ENCODE results near the gene MARK1.

Gene MARK1

DNA sequence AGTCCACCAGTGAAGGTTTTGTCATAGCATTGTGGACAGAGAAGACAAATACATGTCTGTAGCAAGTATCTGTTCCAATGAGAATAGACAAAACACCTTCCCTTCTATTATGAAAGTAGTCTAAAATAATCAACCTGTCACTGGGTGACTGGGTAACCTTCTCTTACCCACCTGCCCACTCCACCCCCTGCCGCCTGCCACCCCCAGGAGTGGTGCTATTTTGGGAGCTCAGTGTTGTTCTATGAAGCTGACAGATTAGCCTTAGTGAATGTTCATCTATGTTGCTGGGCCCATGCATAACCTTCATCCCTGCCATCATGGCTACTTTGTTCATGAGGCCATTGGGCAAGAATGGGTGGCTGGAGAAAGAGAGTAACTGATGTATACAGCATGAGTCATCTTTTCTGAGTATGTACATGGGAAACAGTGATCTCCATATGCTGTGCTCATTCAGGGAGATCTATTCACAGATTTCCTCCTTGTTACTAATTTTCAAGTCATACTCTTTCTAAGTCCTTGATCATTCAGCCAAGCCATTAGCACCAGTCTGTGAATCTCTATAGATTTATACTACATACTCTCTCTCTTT lies 24.8 kb downstream of the MARK1 start:
- H3K4me3 ChIP-seq (ENCODE audit: insufficient read length, low read depth): no peak overlapping the region
- H3K27me3 ChIP-seq (ENCODE audit: insufficient read depth, insufficient read length): no peaks in the 10 kb centered on the region
- H3K9ac ChIP-seq (ENCODE audit: insufficient read length, low read depth): no peak overlapping the region
- TF ChIP-seq YY1 (IDR thresholded peaks at IDR 0.05; ENCODE audit: insufficient read depth, insufficient read length): no peak
- TF ChIP-seq ZNF274 (IDR thresholded peaks at IDR 0.05; ENCODE audit: low read depth, low read length): no peak
- TF ChIP-seq SUZ12 (IDR thresholded peaks at IDR 0.05; ENCODE audit: extremely low read depth, insufficient read depth, insufficient read length): no peak
- H3K36me3 ChIP-seq (ENCODE audit: insufficient read depth, insufficient read length, low read length): peaks cover 5% of the 10 kb centered on the region
- no peaks in the 10 kb centered on the region for H3K4me1 ChIP-seq (ENCODE audit: insufficient read depth, insufficient read length)
- no peak for DNase-seq (ENCODE audit: low read depth, low spot score)
- no peaks in the 10 kb centered on the region for H3K9me3 ChIP-seq (ENCODE audit: insufficient read depth, low read length)

DNA sequence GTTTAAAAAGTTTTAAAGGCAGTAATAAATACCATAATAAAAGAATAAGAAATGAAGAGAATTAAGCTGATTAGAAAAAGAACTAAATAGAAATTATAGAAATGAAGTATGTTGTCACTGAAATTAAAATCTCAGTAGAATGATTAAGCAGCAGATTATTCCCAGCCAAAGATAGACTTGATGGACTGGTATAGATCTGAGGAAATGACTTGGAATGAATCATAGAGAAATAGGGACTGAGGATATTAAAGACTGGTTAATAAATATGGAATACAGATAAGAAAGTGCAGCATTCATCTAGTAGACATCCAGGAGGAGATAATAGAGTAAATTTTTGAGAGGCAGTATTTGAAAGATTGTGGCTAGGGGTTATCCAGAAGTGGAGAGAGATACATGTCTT lies 28.7 kb downstream of the MARK1 start:
- Histone ChIP-seq H3K27me3 (ENCODE audit: insufficient read depth, insufficient read length) (no peaks in the 10 kb centered on the region), H3K4me3 (ENCODE audit: insufficient read length, low read depth) (no peak overlapping the region), H3K9ac (ENCODE audit: insufficient read length, low read depth) (no peak overlapping the region), H3K4me1 (ENCODE audit: insufficient read depth, insufficient read length) (no peaks in the 10 kb centered on the region), H3K36me3 (ENCODE audit: insufficient read depth, insufficient read length, low read length) (peaks cover 3% of the 10 kb centered on the region), H3K9me3 (ENCODE audit: insufficient read depth, low read length) (no peaks in the 10 kb centered on the region)
- no peak for TF ChIP-seq YY1 (IDR thresholded peaks at IDR 0.05; ENCODE audit: insufficient read depth, insufficient read length)
- no peak for TF ChIP-seq SUZ12 (IDR thresholded peaks at IDR 0.05; ENCODE audit: extremely low read depth, insufficient read depth, insufficient read length)
- TF ChIP-seq ZNF274 (IDR thresholded peaks at IDR 0.05; ENCODE audit: low read depth, low read length): no peak
- no peak for DNase-seq (ENCODE audit: low read depth, low spot score)

DNA sequence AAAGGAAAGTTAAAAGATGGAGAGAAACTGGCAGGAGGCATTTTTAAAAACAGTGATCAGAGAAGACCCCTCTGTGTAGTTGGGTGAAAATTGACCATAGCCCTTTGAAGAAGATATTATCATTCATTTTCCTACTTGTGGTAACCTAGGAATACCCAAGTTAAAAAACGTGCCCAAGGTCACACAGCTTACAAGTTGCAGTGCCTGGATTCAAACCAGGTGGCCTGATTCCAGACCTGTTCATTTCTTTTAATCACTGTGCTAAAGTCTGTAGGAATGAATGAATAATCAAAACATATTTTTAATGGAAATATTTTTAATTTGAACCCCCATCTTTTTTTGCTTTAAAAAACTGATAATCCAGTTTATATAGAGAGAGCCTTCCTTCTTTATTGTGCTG lies 35.6 kb downstream of the MARK1 start:
- no peak overlapping the region for H3K9ac ChIP-seq (ENCODE audit: insufficient read length, low read depth)
- no peak overlapping the region for H3K4me3 ChIP-seq (ENCODE audit: insufficient read length, low read depth)
- no peaks in the 10 kb centered on the region for H3K36me3 ChIP-seq (ENCODE audit: insufficient read depth, insufficient read length, low read length)
- no peaks in the 10 kb centered on the region for H3K27me3 ChIP-seq (ENCODE audit: insufficient read depth, insufficient read length)
- H3K9me3 ChIP-seq (ENCODE audit: insufficient read depth, low read length): no peaks in the 10 kb centered on the region
- no peaks in the 10 kb centered on the region for H3K4me1 ChIP-seq (ENCODE audit: insufficient read depth, insufficient read length)
- TF ChIP-seq YY1 (IDR thresholded peaks at IDR 0.05; ENCODE audit: insufficient read depth, insufficient read length) (no peak), SUZ12 (IDR thresholded peaks at IDR 0.05; ENCODE audit: extremely low read depth, insufficient read depth, insufficient read length) (no peak), ZNF274 (IDR thresholded peaks at IDR 0.05; ENCODE audit: low read depth, low read length) (no peak)
- no peak for DNase-seq (ENCODE audit: low read depth, low spot score)

DNA sequence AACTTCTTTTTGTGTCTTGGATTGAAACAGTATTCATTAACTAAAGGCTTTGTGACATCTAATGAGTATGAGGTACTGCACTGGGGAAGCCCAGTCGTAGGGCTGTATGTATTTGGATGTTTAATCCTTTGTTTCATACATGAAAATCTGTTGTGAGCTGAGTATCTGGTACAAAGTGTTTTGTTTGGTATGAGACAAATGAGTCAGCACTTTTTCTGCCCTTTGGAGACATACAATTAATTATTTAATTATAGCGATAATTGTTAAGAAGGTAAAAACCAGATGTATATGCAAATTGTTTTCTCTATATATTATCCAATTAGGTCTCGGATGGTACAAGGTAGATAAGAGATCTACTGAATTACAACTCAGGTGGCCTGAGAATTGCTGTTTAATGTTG lies 36.3 kb downstream of the MARK1 start:
- no peaks in the 10 kb centered on the region for H3K27me3 ChIP-seq (ENCODE audit: insufficient read depth, insufficient read length)

DNA sequence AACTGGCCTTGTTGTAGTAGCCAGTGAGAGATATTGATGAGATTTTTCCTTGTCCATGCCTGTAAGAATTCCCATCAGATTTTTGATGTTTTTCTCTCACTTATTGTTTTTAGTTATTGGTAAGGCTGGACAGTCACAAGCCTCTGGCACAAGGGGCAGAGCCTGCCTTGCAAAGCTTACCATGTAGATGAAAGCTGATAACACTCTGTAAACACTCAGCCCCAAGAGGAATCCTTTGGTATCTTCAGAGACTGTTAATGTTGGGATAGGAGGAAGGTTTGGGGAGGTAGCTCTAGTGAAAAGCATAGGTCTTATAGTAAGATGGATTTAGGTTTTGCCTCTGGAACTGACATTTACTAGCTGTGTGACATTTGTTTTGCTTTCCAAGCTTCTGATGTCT lies 37.7 kb downstream of the MARK1 start:
- TF ChIP-seq ZNF274 (IDR thresholded peaks at IDR 0.05; ENCODE audit: low read depth, low read length) (no peak), YY1 (IDR thresholded peaks at IDR 0.05; ENCODE audit: insufficient read depth, insufficient read length) (no peak), SUZ12 (IDR thresholded peaks at IDR 0.05; ENCODE audit: extremely low read depth, insufficient read depth, insufficient read length) (no peak)
- no peaks in the 10 kb centered on the region for H3K27me3 ChIP-seq (ENCODE audit: insufficient read depth, insufficient read length)
- H3K9ac ChIP-seq (ENCODE audit: insufficient read length, low read depth): no peak overlapping the region
- H3K9me3 ChIP-seq (ENCODE audit: insufficient read depth, low read length): no peaks in the 10 kb centered on the region
- DNase-seq (ENCODE audit: low read depth, low spot score): no peak
- no peaks in the 10 kb centered on the region for H3K36me3 ChIP-seq (ENCODE audit: insufficient read depth, insufficient read length, low read length)
- no peak overlapping the region for H3K4me3 ChIP-seq (ENCODE audit: insufficient read length, low read depth)
- H3K4me1 ChIP-seq (ENCODE audit: insufficient read depth, insufficient read length): no peaks in the 10 kb centered on the region

More for the DNA sequence above, 36.3 kb downstream of the MARK1 start:
- no peak for DNase-seq (ENCODE audit: low read depth, low spot score)
- no peak overlapping the region for H3K4me3 ChIP-seq (ENCODE audit: insufficient read length, low read depth)
- H3K36me3 ChIP-seq (ENCODE audit: insufficient read depth, insufficient read length, low read length): no peaks in the 10 kb centered on the region
- TF ChIP-seq YY1 (IDR thresholded peaks at IDR 0.05; ENCODE audit: insufficient read depth, insufficient read length) (no peak), ZNF274 (IDR thresholded peaks at IDR 0.05; ENCODE audit: low read depth, low read length) (no peak), SUZ12 (IDR thresholded peaks at IDR 0.05; ENCODE audit: extremely low read depth, insufficient read depth, insufficient read length) (no peak)
- no peak overlapping the region for H3K9ac ChIP-seq (ENCODE audit: insufficient read length, low read depth)
- H3K9me3 ChIP-seq (ENCODE audit: insufficient read depth, low read length): no peaks in the 10 kb centered on the region
- H3K4me1 ChIP-seq (ENCODE audit: insufficient read depth, insufficient read length): no peaks in the 10 kb centered on the region

DNA sequence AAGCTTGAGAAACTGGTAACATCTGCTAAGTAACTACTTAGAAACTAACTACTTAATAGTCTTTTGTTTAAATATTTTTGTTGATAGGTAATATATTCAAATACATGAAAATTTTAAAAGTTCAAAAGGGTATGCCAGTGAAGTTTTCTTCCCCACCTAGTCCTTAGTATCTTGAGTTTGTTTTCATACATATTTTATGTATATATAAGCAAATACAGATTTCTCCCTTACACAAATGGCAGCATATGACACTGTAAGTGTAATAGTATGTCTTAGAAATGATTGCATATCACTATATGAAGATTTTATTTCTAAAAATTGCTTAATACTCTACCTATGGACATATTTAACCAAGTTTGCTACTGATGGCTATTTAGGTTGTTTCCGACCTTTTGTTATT lies 38.9 kb downstream of the MARK1 start:
- Histone ChIP-seq H3K27me3 (ENCODE audit: insufficient read depth, insufficient read length) (no peaks in the 10 kb centered on the region), H3K4me1 (ENCODE audit: insufficient read depth, insufficient read length) (no peaks in the 10 kb centered on the region), H3K9me3 (ENCODE audit: insufficient read depth, low read length) (no peaks in the 10 kb centered on the region), H3K4me3 (ENCODE audit: insufficient read length, low read depth) (no peak overlapping the region), H3K36me3 (ENCODE audit: insufficient read depth, insufficient read length, low read length) (no peaks in the 10 kb centered on the region), H3K9ac (ENCODE audit: insufficient read length, low read depth) (no peak overlapping the region)
- no peak for DNase-seq (ENCODE audit: low read depth, low spot score)
- TF ChIP-seq ZNF274 (IDR thresholded peaks at IDR 0.05; ENCODE audit: low read depth, low read length) (no peak), YY1 (IDR thresholded peaks at IDR 0.05; ENCODE audit: insufficient read depth, insufficient read length) (no peak), SUZ12 (IDR thresholded peaks at IDR 0.05; ENCODE audit: extremely low read depth, insufficient read depth, insufficient read length) (no peak)

DNA sequence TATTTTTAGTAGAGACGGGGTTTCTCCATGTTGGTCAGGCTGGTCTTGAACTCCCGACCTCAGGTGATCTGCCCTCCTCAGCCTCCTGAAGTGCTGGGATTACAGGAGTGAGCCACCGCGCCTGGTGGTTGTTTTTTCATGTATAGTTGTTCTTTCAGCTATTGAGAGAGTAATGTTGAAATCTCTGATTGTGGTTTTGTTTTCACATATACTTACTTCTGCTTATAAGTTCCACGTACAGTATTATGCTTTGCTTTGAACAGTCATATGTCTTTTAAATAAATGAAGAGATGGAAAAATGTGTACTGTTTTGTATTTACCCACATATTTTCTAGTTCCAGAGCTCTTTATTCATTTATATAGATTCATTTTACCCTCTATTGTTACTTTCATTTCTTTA lies 44.5 kb downstream of the MARK1 start:
- TF ChIP-seq SUZ12 (IDR thresholded peaks at IDR 0.05; ENCODE audit: extremely low read depth, insufficient read depth, insufficient read length) (no peak), ZNF274 (IDR thresholded peaks at IDR 0.05; ENCODE audit: low read depth, low read length) (no peak), YY1 (IDR thresholded peaks at IDR 0.05; ENCODE audit: insufficient read depth, insufficient read length) (no peak)
- no peak for DNase-seq (ENCODE audit: low read depth, low spot score)
- no peaks in the 10 kb centered on the region for H3K36me3 ChIP-seq (ENCODE audit: insufficient read depth, insufficient read length, low read length)
- H3K27me3 ChIP-seq (ENCODE audit: insufficient read depth, insufficient read length): no peaks in the 10 kb centered on the region
- no peak overlapping the region for H3K9ac ChIP-seq (ENCODE audit: insufficient read length, low read depth)
- H3K9me3 ChIP-seq (ENCODE audit: insufficient read depth, low read length): peaks cover 24% of the 10 kb centered on the region
- H3K4me3 ChIP-seq (ENCODE audit: insufficient read length, low read depth): no peak overlapping the region
- H3K4me1 ChIP-seq (ENCODE audit: insufficient read depth, insufficient read length): no peaks in the 10 kb centered on the region
